Measurements from ENCODE around the gene ZFAND2B. TPM values are rescaled to one million over a fixed set of nuclear protein-coding genes. Genes with fewer than 3 reads are reported as not detected.

ZFAND2B gene
- total RNA-seq, 4 donors from 2014 or later, result 34.7 to 44.5 (median 37.6) TPM

DNA sequence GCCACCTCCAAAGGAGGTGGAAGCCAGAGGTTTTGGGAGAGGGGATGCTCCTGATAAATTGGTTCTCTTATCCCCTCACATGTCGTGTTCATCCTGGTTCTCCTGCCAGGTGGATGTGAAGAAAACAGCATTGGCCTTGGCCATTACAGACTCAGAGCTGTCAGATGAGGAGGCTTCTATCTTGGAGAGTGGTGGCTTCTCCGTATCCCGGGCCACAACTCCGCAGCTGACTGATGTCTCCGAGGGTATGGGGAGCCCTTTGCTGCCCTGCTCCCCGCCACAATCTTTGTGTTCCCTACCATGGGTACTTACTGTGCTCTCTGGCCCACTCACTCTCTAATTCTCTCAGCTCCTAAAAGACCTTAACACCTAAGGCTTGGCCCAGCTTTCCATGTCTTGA is 25.1 kb upstream of the ZFAND2B start:
- TF ChIP-seq POLR2AphosphoS5 (IDR thresholded peaks at IDR 0.05) (no peak), CTCF (IDR thresholded peaks at IDR 0.05) (no peak), POLR2A (IDR thresholded peaks at IDR 0.05) (no peak), EP300 (IDR thresholded peaks at IDR 0.05) (no peak)
- peaks cover 0 to 31% (median 15%) of the 10 kb centered on the region in 3 donors for H3K4me1 ChIP-seq
- ATAC-seq, result no peak
- H3K36me3 ChIP-seq, result peaks cover 0 to 67% of the 10 kb centered on the region in 2 donors
- H3K9me3 ChIP-seq, result no peaks in the 10 kb centered on the region
- 93% methylated on average over 5 of the region's 6 CpGs; no CpG with 5 or more reads in 1 of the 2 donors for WGBS, 2 donors (ENCODE audit: low coverage in 1 of 2)
- H3K27me3 ChIP-seq, result no peaks in the 10 kb centered on the region
- H3K4me3 ChIP-seq, result no peak overlapping the region
- no peak overlapping the region for H3K27ac ChIP-seq

DNA sequence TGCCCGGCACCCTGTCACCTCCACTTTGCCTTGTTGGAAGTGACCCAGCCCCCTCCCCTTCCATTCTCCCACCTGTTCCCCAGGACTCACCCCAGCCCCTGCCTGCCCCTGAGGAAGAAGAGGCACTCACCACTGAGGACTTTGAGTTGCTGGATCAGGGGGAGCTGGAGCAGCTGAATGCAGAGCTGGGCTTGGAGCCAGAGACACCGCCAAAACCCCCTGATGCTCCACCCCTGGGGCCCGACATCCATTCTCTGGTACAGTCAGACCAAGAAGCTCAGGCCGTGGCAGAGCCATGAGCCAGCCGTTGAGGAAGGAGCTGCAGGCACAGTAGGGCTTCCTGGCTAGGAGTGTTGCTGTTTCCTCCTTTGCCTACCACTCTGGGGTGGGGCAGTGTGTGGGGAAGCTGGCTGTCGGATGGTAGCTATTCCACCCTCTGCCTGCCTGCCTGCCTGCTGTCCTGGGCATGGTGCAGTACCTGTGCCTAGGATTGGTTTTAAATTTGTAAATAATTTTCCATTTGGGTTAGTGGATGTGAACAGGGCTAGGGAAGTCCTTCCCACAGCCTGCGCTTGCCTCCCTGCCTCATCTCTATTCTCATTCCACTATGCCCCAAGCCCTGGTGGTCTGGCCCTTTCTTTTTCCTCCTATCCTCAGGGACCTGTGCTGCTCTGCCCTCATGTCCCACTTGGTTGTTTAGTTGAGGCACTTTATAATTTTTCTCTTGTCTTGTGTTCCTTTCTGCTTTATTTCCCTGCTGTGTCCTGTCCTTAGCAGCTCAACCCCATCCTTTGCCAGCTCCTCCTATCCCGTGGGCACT is 24.0 kb upstream of the ZFAND2B start:
- H3K27ac ChIP-seq, result no peak overlapping the region
- H3K4me1 ChIP-seq, result peaks cover 0 to 28% (median 15%) of the 10 kb centered on the region in 3 donors
- no peak overlapping the region for H3K4me3 ChIP-seq
- H3K27me3 ChIP-seq, result no peaks in the 10 kb centered on the region
- TF ChIP-seq POLR2A (IDR thresholded peaks at IDR 0.05) (no peak), CTCF (IDR thresholded peaks at IDR 0.05) (no peak), EP300 (IDR thresholded peaks at IDR 0.05) (no peak), POLR2AphosphoS5 (IDR thresholded peaks at IDR 0.05) (no peak)
- 86 to 100% methylated on average over 1 to 2 of the region's 8 CpGs for WGBS, 2 donors (ENCODE audit: low coverage in 1 of 2)
- ATAC-seq, result no peak
- H3K36me3 ChIP-seq, result peaks cover 0 to 67% of the 10 kb centered on the region in 2 donors
- no peaks in the 10 kb centered on the region for H3K9me3 ChIP-seq

DNA sequence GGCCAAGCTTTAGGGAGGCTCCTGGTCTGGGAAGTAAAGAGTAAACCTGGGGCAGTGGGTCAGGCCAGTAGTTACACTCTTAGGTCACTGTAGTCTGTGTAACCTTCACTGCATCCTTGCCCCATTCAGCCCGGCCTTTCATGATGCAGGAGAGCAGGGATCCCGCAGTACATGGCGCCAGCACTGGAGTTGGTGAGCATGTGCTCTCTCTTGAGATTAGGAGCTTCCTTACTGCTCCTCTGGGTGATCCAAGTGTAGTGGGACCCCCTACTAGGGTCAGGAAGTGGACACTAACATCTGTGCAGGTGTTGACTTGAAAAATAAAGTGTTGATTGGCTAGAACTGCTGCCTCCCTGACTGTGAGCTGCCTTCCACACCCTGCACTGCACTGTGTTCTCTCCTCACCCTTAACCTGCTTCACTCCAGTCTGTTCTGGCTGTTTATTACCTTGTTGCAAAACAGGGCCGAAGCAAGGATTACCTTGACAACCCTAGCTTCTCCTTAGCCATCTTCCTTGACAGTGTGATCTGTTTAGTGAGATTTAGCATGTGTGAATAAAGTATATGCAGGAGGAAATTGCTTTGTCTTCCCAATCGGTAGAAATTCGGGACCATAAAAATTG is 23.3 kb upstream of the ZFAND2B start:
- Histone ChIP-seq H3K9me3 (no peaks in the 10 kb centered on the region), H3K27me3 (no peaks in the 10 kb centered on the region), H3K36me3 (peaks cover 0 to 67% of the 10 kb centered on the region in 2 donors), H3K4me1 (peaks cover 0 to 27% (median 15%) of the 10 kb centered on the region in 3 donors), H3K27ac (no peak overlapping the region), H3K4me3 (no peak overlapping the region)
- no peak for TF ChIP-seq POLR2A (IDR thresholded peaks at IDR 0.05)
- TF ChIP-seq EP300 (IDR thresholded peaks at IDR 0.05), result no peak
- no peak for TF ChIP-seq POLR2AphosphoS5 (IDR thresholded peaks at IDR 0.05)
- no peak for TF ChIP-seq CTCF (IDR thresholded peaks at IDR 0.05)
- 78 to 97% methylated on average over 3 to 5 of the region's 6 CpGs for WGBS, 2 donors (ENCODE audit: low coverage in 1 of 2)
- no peak for ATAC-seq

DNA sequence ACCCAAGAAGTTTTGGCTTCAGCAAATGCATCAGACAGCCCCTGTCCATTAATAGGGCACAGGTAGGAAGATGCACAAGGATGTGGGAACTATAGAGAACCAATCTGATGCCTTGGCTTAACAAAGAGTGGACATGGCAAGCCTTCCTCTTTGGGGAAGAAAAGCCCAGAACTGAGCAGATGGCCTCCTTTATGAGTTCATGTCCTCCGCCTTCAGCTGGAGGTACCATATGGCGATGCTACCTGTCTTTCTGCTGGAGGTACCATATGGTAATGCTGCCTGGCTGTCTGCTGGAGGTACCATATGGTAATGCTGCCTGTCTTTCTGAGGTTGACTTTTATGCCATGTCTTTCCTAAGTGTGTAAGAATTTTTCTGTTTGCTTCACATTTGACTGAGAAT is 22.5 kb upstream of the ZFAND2B start:
- TF ChIP-seq POLR2AphosphoS5 (IDR thresholded peaks at IDR 0.05) (no peak), POLR2A (IDR thresholded peaks at IDR 0.05) (no peak), CTCF (IDR thresholded peaks at IDR 0.05) (no peak), EP300 (IDR thresholded peaks at IDR 0.05) (no peak)
- no peak overlapping the region for H3K4me3 ChIP-seq
- H3K4me1 ChIP-seq, result peaks cover 0 to 20% (median 9%) of the 10 kb centered on the region in 3 donors
- no peak for ATAC-seq
- H3K27me3 ChIP-seq, result no peaks in the 10 kb centered on the region
- peaks cover 0 to 67% of the 10 kb centered on the region in 2 donors for H3K36me3 ChIP-seq
- WGBS, 2 donors (ENCODE audit: low coverage in 1 of 2), result 100% methylated on average over 1 of the region's 2 CpGs; no CpG with 5 or more reads in 1 of the 2 donors
- H3K27ac ChIP-seq, result no peak overlapping the region
- no peaks in the 10 kb centered on the region for H3K9me3 ChIP-seq

All from gastroesophageal sphincter (tissue), 4 donors.